ENCODE data around the gene PDILT. TPM values are rescaled to one million over a fixed set of nuclear protein-coding genes. Genes with fewer than 3 reads are reported as not detected.

The PDILT gene
- total and polyA plus RNA-seq, 7 experiments from 2014 or later, result not detected

DNA sequence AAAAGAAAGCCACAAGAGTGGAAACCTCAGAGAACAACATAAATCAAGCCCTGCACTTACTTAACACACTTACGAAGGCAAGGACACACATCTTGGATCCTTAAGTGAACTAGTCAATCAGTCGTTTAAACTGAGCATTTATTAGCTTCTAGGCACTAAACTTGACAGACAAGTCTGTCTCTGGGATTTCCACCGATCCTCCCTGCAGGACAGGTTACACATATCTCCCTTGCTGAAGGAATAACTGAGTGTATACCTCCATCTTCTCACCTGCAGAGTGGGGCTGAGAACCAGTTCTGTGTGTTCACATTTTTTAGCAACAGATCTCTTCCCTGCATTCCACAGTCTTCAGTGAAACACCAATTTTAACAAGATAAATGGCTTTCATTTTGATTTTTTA lies 86.1 kb downstream of the PDILT start:
- ATAC-seq (no peak), DNase-seq (no peak)
- ChIA-PET POLR2A (no interaction called here), CTCF (no interaction called here)
- H3K4me3 Mint-ChIP-seq, result no peak overlapping the region
- Histone ChIP-seq H3K4me3 (ENCODE audit: low read length) (no peak overlapping the region), H3K9me3 (ENCODE audit: control insufficient read depth in 2 of 3, low read length in 3 of 3) (no peaks in the 10 kb centered on the region), H3K4me1 (ENCODE audit: control insufficient read depth in 2 of 2, insufficient read depth in 2 of 2, low read length in 2 of 2) (no peaks in the 10 kb centered on the region), H3K27ac (ENCODE audit: low read depth, low read length) (no peak overlapping the region), H3K27me3 (ENCODE audit: control insufficient read depth in 2 of 2, insufficient read depth in 2 of 2, low read length in 2 of 2) (no peaks in the 10 kb centered on the region), H3K36me3 (ENCODE audit: control insufficient read depth in 2 of 3, insufficient read depth in 3 of 3, low read length in 3 of 3) (no peaks in the 10 kb centered on the region)
- no peaks in the 10 kb centered on the region for H3K36me3 Mint-ChIP-seq
- peaks cover 0 to 25% (median 12%) of the 10 kb centered on the region in 5 donors for H3K27me3 Mint-ChIP-seq
- no peaks in the 10 kb centered on the region for H3K9me3 Mint-ChIP-seq
- no peak overlapping the region for H3K27ac Mint-ChIP-seq
- H3K4me1 Mint-ChIP-seq, result peaks cover 0 to 1% (median 0%) of the 10 kb centered on the region in 7 donors
- intact Hi-C loops (cut with micrococcal nuclease), result no loop called here

DNA sequence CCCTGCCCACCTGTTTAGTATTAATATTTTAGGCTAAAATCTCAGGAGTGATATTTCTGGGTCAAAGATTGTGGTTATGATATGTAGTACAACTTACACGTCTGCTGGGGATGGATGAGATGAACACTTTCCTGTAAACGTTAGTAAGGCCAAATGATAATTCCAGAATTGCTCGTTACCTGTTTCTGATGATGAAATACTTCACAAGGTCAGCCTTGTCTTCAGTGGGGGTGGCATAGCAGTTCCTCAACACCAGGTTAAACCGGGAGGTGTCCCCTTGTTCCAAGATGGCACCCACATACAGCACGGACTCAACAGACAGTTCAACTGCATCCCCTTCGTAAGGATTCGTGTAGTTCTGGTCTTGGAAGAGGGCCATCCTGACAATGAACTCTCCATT lies 86.5 kb downstream of the PDILT start:
- Mint-ChIP-seq H3K36me3 (no peaks in the 10 kb centered on the region), H3K4me1 (peaks cover 0 to 1% (median 0%) of the 10 kb centered on the region in 7 donors), H3K27ac (no peak overlapping the region), H3K4me3 (no peak overlapping the region), H3K27me3 (peaks cover 0 to 27% (median 10%) of the 10 kb centered on the region in 5 donors), H3K9me3 (no peaks in the 10 kb centered on the region)
- ChIA-PET CTCF (no interaction called here), POLR2A (no interaction called here)
- DNase-seq (no peak), ATAC-seq (no peak)
- H3K4me1 ChIP-seq (ENCODE audit: control insufficient read depth in 2 of 2, insufficient read depth in 2 of 2, low read length in 2 of 2), result no peaks in the 10 kb centered on the region
- H3K36me3 ChIP-seq (ENCODE audit: control insufficient read depth in 2 of 3, insufficient read depth in 3 of 3, low read length in 3 of 3), result no peaks in the 10 kb centered on the region
- H3K4me3 ChIP-seq (ENCODE audit: low read length), result no peak overlapping the region
- no peaks in the 10 kb centered on the region for H3K27me3 ChIP-seq (ENCODE audit: control insufficient read depth in 2 of 2, insufficient read depth in 2 of 2, low read length in 2 of 2)
- intact Hi-C loops (cut with micrococcal nuclease), result no loop called here
- H3K27ac ChIP-seq (ENCODE audit: low read depth, low read length), result no peak overlapping the region
- no peaks in the 10 kb centered on the region for H3K9me3 ChIP-seq (ENCODE audit: control insufficient read depth in 2 of 3, low read length in 3 of 3)

- POLR2A ChIA-PET, result no interaction called here
- peaks cover 0 to under 1% (median 0%) of the 10 kb centered on the region in 11 donors for H3K9me3 Mint-ChIP-seq
- Histone ChIP-seq H3K4me3 (ENCODE audit: low read length) (no peak overlapping the region), H3K27me3 (ENCODE audit: control insufficient read depth in 2 of 2, insufficient read depth in 2 of 2, low read length in 2 of 2) (no peaks in the 10 kb centered on the region), H3K9me3 (ENCODE audit: control insufficient read depth in 2 of 3, low read length in 3 of 3) (no peaks in the 10 kb centered on the region), H3K4me1 (ENCODE audit: control insufficient read depth in 2 of 2, insufficient read depth in 2 of 2, low read length in 2 of 2) (no peaks in the 10 kb centered on the region), H3K27ac (ENCODE audit: low read depth, low read length) (no peak overlapping the region), H3K36me3 (ENCODE audit: control insufficient read depth in 2 of 3, insufficient read depth in 3 of 3, low read length in 3 of 3) (no peaks in the 10 kb centered on the region)
- intact Hi-C loops (cut with micrococcal nuclease), result no loop called here
- peaks cover 0 to 25% (median 6%) of the 10 kb centered on the region in 5 donors for H3K27me3 Mint-ChIP-seq
- DNase-seq, result no peak
- no peak overlapping the region for H3K27ac Mint-ChIP-seq
- no peak overlapping the region for H3K4me3 Mint-ChIP-seq
- CTCF ChIA-PET, result no interaction called here
- ATAC-seq, result no peak
- H3K4me1 Mint-ChIP-seq, result peaks cover 0 to 1% (median 0%) of the 10 kb centered on the region in 7 donors
- no peaks in the 10 kb centered on the region for H3K36me3 Mint-ChIP-seq
Observed at GRCh38 chr16:20317117-20317516, 87.4 kb downstream of the PDILT start.

GRCh38 chr16:20316715-20317114 lies 87.8 kb downstream of the PDILT start:
- Histone ChIP-seq H3K27ac (ENCODE audit: low read depth, low read length) (no peak overlapping the region), H3K36me3 (ENCODE audit: control insufficient read depth in 2 of 3, insufficient read depth in 3 of 3, low read length in 3 of 3) (no peaks in the 10 kb centered on the region), H3K4me3 (ENCODE audit: low read length) (no peak overlapping the region), H3K9me3 (ENCODE audit: control insufficient read depth in 2 of 3, low read length in 3 of 3) (no peaks in the 10 kb centered on the region), H3K4me1 (ENCODE audit: control insufficient read depth in 2 of 2, insufficient read depth in 2 of 2, low read length in 2 of 2) (no peaks in the 10 kb centered on the region), H3K27me3 (ENCODE audit: control insufficient read depth in 2 of 2, insufficient read depth in 2 of 2, low read length in 2 of 2) (no peaks in the 10 kb centered on the region)
- Mint-ChIP-seq H3K9me3 (peaks cover 0 to 3% (median 0%) of the 10 kb centered on the region in 11 donors), H3K27ac (no peak overlapping the region), H3K4me1 (peaks cover 0 to 1% (median 0%) of the 10 kb centered on the region in 7 donors), H3K4me3 (no peak overlapping the region), H3K36me3 (no peaks in the 10 kb centered on the region), H3K27me3 (peaks cover 0 to 25% (median 6%) of the 10 kb centered on the region in 5 donors)
- intact Hi-C loops (cut with micrococcal nuclease), result no loop called here
- ATAC-seq (no peak), DNase-seq (no peak)
- CTCF ChIA-PET, result no interaction called here
- POLR2A ChIA-PET, result no interaction called here

GRCh38 chr16:20315764-20316163 lies 88.8 kb downstream of the PDILT start:
- DNase-seq, result no peak
- no peaks in the 10 kb centered on the region for H3K27me3 ChIP-seq (ENCODE audit: control insufficient read depth in 2 of 2, insufficient read depth in 2 of 2, low read length in 2 of 2)
- no peak overlapping the region for H3K4me3 Mint-ChIP-seq
- peaks cover 0 to 3% (median 0%) of the 10 kb centered on the region in 11 donors for H3K9me3 Mint-ChIP-seq
- H3K36me3 Mint-ChIP-seq, result no peaks in the 10 kb centered on the region
- no peak overlapping the region for H3K27ac Mint-ChIP-seq
- POLR2A ChIA-PET, result no interaction called here
- no peaks in the 10 kb centered on the region for H3K36me3 ChIP-seq (ENCODE audit: control insufficient read depth in 2 of 3, insufficient read depth in 3 of 3, low read length in 3 of 3)
- no peak overlapping the region for H3K4me3 ChIP-seq (ENCODE audit: low read length)
- H3K4me1 Mint-ChIP-seq, result peaks cover 0 to 1% (median 0%) of the 10 kb centered on the region in 7 donors
- CTCF ChIA-PET, result no interaction called here
- H3K27ac ChIP-seq (ENCODE audit: low read depth, low read length), result no peak overlapping the region
- intact Hi-C loops (cut with micrococcal nuclease), result no loop called here
- H3K27me3 Mint-ChIP-seq, result peaks cover 0 to 20% (median 6%) of the 10 kb centered on the region in 5 donors
- H3K9me3 ChIP-seq (ENCODE audit: control insufficient read depth in 2 of 3, low read length in 3 of 3), result no peaks in the 10 kb centered on the region
- H3K4me1 ChIP-seq (ENCODE audit: control insufficient read depth in 2 of 2, insufficient read depth in 2 of 2, low read length in 2 of 2), result no peaks in the 10 kb centered on the region
- ATAC-seq, result no peak

DNA sequence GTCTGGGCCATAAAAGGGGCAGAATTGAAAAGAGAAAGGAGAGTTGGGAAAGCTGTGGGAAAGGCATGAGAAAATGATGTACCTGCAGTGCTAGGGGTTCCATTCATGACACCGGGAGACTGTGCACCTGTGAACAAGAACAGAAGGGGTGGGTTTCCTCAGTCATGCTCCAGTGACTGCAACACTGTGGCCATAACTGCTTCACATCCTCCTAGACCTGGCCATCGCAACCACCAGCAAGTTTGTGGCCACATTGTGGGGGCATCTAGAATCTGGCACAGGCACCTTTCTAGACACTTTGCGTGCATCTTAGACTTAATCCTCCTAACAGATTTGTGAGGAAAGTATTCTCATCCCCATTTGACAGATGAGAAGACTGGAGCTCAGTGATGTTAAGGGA lies 90.0 kb downstream of the PDILT start:
- Histone ChIP-seq H3K36me3 (ENCODE audit: control insufficient read depth in 2 of 3, insufficient read depth in 3 of 3, low read length in 3 of 3) (no peaks in the 10 kb centered on the region), H3K4me3 (ENCODE audit: low read length) (no peak overlapping the region), H3K27me3 (ENCODE audit: control insufficient read depth in 2 of 2, insufficient read depth in 2 of 2, low read length in 2 of 2) (no peaks in the 10 kb centered on the region), H3K4me1 (ENCODE audit: control insufficient read depth in 2 of 2, insufficient read depth in 2 of 2, low read length in 2 of 2) (no peaks in the 10 kb centered on the region), H3K27ac (ENCODE audit: low read depth, low read length) (no peak overlapping the region), H3K9me3 (ENCODE audit: control insufficient read depth in 2 of 3, low read length in 3 of 3) (no peaks in the 10 kb centered on the region)
- intact Hi-C loops (cut with micrococcal nuclease), result no loop called here
- no peak for ATAC-seq
- H3K4me1 Mint-ChIP-seq, result peaks cover 0 to 1% (median 0%) of the 10 kb centered on the region in 7 donors
- H3K36me3 Mint-ChIP-seq, result no peaks in the 10 kb centered on the region
- H3K27ac Mint-ChIP-seq, result no peak overlapping the region
- POLR2A ChIA-PET, result no interaction called here
- no peak for DNase-seq
- no peak overlapping the region for H3K4me3 Mint-ChIP-seq
- peaks cover 0 to 18% (median 6%) of the 10 kb centered on the region in 5 donors for H3K27me3 Mint-ChIP-seq
- peaks cover 0 to 3% (median 0%) of the 10 kb centered on the region in 11 donors for H3K9me3 Mint-ChIP-seq
- CTCF ChIA-PET, result no interaction called here

DNA sequence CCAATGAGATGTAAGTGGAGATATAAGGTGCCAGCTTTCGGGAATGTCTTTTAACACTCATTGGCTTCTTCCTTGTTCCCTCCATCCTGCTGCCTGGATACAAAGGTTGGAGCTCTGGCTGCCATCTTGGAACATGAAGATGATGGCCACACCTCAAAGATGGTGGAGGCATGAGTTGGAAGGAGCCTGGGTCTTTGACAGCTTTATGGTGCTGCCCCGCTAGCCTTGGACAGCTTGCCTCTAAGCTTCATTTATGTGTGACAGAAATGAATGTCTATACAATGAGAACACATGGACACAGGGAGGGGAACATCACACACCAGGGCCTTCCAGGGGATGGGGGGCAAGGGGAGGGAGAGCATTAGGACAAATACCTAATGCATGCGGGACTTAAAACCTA lies 90.8 kb downstream of the PDILT start:
- ATAC-seq (no peak), DNase-seq (no peak)
- intact Hi-C loops (cut with micrococcal nuclease), result no loop called here
- H3K4me1 Mint-ChIP-seq, result peaks cover 0 to 1% (median 0%) of the 10 kb centered on the region in 7 donors
- H3K9me3 Mint-ChIP-seq, result peaks cover 0 to 3% (median 0%) of the 10 kb centered on the region in 11 donors
- H3K27me3 Mint-ChIP-seq, result peaks cover 0 to 14% (median 6%) of the 10 kb centered on the region in 5 donors
- no peak overlapping the region for H3K27ac Mint-ChIP-seq
- no peaks in the 10 kb centered on the region for H3K36me3 ChIP-seq (ENCODE audit: control insufficient read depth in 2 of 3, insufficient read depth in 3 of 3, low read length in 3 of 3)
- H3K4me1 ChIP-seq (ENCODE audit: control insufficient read depth in 2 of 2, insufficient read depth in 2 of 2, low read length in 2 of 2), result no peaks in the 10 kb centered on the region
- POLR2A ChIA-PET, result no interaction called here
- H3K4me3 ChIP-seq (ENCODE audit: low read length), result no peak overlapping the region
- CTCF ChIA-PET, result no interaction called here
- no peaks in the 10 kb centered on the region for H3K27me3 ChIP-seq (ENCODE audit: control insufficient read depth in 2 of 2, insufficient read depth in 2 of 2, low read length in 2 of 2)
- H3K27ac ChIP-seq (ENCODE audit: low read depth, low read length), result no peak overlapping the region
- H3K36me3 Mint-ChIP-seq, result no peaks in the 10 kb centered on the region
- H3K4me3 Mint-ChIP-seq, result no peak overlapping the region
- H3K9me3 ChIP-seq (ENCODE audit: control insufficient read depth in 2 of 3, low read length in 3 of 3), result no peaks in the 10 kb centered on the region

Data from naive thymus-derived CD4-positive, alpha-beta T cell (primary cell).